GM19395 (cell line): ENCODE measurements around the gene DENND5B.
A peak's percentile ranks its signal among the peaks of the same experiment; 100 is the strongest.
"Not testable (repeated sequence)": the region's sequence is repeated elsewhere in the genome, so short reads cannot be mapped to it uniquely, and the experiment has no call there.

Experiments
- ATAC-seq: cut with Tn5 transposase; IDR thresholded peaks from one replicate; pipeline ENCODE4 v1.9.1; 2021; ENCODE audit warnings: mild to moderate bottlenecking, moderate library complexity; ENCODE audit not compliant: unreplicated experiment

Gene DENND5B

GRCh38 chr12:31594681-31595080 lies 3.7 kb upstream of the DENND5B start:
- ATAC-seq = no peak

- peak; percentile 31 for ATAC-seq
Measured at GRCh38 chr12:31591380-31591901, 505 bp upstream of the DENND5B start.

- peak; percentile 44 for ATAC-seq
Measured at GRCh38 chr12:31589904-31590641, 863 bp downstream of the DENND5B start.

- ATAC-seq = no peak
Measured at GRCh38 chr12:31589598-31589903, 1.4 kb downstream of the DENND5B start.

GRCh38 chr12:31588976-31589375 lies 2.0 kb downstream of the DENND5B start:
- no peak for ATAC-seq

GRCh38 chr12:31586728-31587127 lies 4.2 kb downstream of the DENND5B start:
- ATAC-seq = peak; percentile 42

GRCh38 chr12:31585895-31586294 lies 5.0 kb downstream of the DENND5B start:
- no peak for ATAC-seq

- no peak for ATAC-seq
Measured at GRCh38 chr12:31585271-31585670, 5.7 kb downstream of the DENND5B start.

GRCh38 chr12:31584782-31585181 lies 6.2 kb downstream of the DENND5B start:
- ATAC-seq = no peak

- ATAC-seq = no peak
Measured at GRCh38 chr12:31583878-31584277, 7.1 kb downstream of the DENND5B start.

GRCh38 chr12:31582155-31582554 lies 8.8 kb downstream of the DENND5B start:
- no peak for ATAC-seq

- ATAC-seq = peak; percentile 76
Measured at GRCh38 chr12:31578632-31579031, 12.3 kb downstream of the DENND5B start.

GRCh38 chr12:31574803-31575575 lies 15.9 kb downstream of the DENND5B start:
- ATAC-seq = no peak

GRCh38 chr12:31574367-31574766 lies 16.6 kb downstream of the DENND5B start:
- ATAC-seq = not testable (repeated sequence)

GRCh38 chr12:31572900-31573600 lies 17.9 kb downstream of the DENND5B start:
- ATAC-seq = no peak

GRCh38 chr12:31570880-31571279 lies 20.1 kb downstream of the DENND5B start:
- ATAC-seq = no peak

- not testable (repeated sequence) for ATAC-seq
Measured at GRCh38 chr12:31569517-31569916, 21.4 kb downstream of the DENND5B start.

GRCh38 chr12:31568498-31568897 lies 22.4 kb downstream of the DENND5B start:
- ATAC-seq = no peak

- ATAC-seq = no peak
Measured at GRCh38 chr12:31567029-31567428, 23.9 kb downstream of the DENND5B start.

- no peak for ATAC-seq
Measured at GRCh38 chr12:31566547-31566946, 24.4 kb downstream of the DENND5B start.

GRCh38 chr12:31562594-31563328 lies 28.2 kb downstream of the DENND5B start:
- ATAC-seq = no peak
